Epithelial cell of proximal tubule (primary cell): ENCODE measurements around the gene CEP128. TPM values are rescaled to one million over a fixed set of nuclear protein-coding genes. Genes with fewer than 3 reads are reported as not detected.

Experiments
- DNase-seq: peaks from one replicate; pipeline ENCODE4 v3.0.0-alpha.2; 2011; ENCODE audit warnings: low read depth
- H3K4me3 ChIP-seq: 2 replicates; pipeline ENCODE4 v1.5.1; 2011; ENCODE audit warnings: low read depth, mild to moderate bottlenecking, low read length
- total RNA-seq: library from RNA; depleted of rRNA; stranded (reverse); fragments of >200 nt; gene quantifications from 2 replicates; pipeline ENCODE4 v1.2.3, GENCODE V29; 2015
- TF ChIP-seq, protein P1 (sequence below): conservative IDR thresholded peaks from 2 replicates; pipeline ENCODE4 v1.5.1; 2012; ENCODE audit warnings: low read depth, mild to moderate bottlenecking, low read length

CEP128 gene
- total RNA-seq, 1 donor from 2014 or later = 5.2 TPM

DNA sequence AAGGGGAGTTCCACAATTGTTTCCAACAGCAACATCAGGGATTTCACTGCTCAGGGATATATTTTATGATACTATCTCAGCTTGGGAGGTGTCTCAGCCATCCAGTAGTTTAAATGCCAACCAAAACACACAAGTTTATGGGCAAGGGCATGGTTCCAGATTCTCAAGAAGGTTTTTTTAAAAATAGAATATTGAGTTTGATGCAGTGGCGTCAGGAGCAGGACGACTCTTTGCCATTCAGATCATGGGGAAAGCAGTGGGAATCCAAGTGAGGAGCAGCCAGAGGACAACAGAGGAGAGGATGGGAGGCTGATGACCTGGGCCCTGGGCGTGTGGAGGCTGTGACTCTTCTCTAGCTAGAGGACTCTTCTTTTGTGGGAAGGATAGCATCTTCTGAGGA is 39.6 kb upstream of the CEP128 start:
- H3K4me3 ChIP-seq = no peak overlapping the region
- no peak for DNase-seq
- TF ChIP-seq, protein P1, sequence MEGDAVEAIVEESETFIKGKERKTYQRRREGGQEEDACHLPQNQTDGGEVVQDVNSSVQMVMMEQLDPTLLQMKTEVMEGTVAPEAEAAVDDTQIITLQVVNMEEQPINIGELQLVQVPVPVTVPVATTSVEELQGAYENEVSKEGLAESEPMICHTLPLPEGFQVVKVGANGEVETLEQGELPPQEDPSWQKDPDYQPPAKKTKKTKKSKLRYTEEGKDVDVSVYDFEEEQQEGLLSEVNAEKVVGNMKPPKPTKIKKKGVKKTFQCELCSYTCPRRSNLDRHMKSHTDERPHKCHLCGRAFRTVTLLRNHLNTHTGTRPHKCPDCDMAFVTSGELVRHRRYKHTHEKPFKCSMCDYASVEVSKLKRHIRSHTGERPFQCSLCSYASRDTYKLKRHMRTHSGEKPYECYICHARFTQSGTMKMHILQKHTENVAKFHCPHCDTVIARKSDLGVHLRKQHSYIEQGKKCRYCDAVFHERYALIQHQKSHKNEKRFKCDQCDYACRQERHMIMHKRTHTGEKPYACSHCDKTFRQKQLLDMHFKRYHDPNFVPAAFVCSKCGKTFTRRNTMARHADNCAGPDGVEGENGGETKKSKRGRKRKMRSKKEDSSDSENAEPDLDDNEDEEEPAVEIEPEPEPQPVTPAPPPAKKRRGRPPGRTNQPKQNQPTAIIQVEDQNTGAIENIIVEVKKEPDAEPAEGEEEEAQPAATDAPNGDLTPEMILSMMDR = no peak

DNA sequence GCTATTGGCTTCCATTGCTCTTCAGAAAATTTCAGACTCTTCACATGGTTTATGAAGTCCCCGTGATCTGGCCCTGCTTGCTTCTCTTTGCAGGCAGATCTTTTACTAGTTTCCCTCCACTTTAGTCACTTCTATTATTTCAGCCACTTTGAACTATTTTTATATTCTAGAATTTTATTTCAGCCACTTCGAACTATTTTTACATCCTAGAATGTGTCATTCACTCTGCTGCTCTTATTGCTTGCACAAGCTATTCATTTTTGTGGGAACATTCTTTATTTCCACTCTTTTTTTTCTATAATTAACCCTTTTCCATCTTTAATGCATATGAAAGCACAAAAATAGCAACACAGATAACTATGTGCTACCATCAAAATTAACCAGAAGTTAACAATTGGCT is 38.4 kb upstream of the CEP128 start:
- TF ChIP-seq, protein P1 = no peak
- DNase-seq = no peak
- H3K4me3 ChIP-seq = no peak overlapping the region

DNA sequence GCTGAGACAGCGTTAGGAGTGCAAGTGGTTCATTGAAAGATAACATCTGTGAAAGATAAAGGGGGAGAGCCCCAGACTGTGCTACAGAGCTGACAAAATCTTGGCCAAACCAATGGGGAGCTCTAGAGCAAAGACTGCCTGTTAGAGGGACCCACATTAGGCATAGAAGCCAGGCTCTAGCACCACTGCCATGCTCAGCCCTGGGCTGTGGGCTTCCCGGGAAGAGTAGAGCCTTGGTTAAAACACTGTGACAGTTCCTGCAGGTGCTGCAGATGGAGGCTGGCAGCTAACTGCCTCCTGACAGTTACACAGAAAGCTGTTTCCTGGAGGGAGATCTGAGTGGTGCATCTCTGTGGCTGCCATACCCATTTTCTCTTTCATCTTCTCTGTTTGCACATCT is 36.9 kb upstream of the CEP128 start:
- TF ChIP-seq, protein P1 = no peak
- H3K4me3 ChIP-seq = no peak overlapping the region
- DNase-seq = no peak

DNA sequence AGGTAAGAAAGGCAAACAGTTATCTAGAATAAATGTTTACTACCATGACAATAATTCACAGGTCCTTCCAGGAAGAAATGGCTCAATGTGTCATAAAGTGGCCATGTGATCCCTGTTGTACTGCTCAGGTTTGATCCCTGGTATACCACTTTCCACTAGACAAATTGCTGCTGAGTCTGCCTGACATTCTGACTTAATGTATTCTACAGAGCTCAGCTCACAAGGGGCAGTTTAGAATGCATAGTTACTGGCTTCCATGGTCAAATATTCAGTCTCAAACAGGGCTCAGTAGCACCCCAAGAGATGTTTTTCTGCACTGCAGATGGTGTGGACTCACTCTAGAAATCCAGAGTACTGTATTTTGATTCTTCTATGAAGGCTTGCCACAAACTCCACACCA is 35.7 kb upstream of the CEP128 start:
- TF ChIP-seq, protein P1 = peak; percentile 33
- DNase-seq = no peak

DNA sequence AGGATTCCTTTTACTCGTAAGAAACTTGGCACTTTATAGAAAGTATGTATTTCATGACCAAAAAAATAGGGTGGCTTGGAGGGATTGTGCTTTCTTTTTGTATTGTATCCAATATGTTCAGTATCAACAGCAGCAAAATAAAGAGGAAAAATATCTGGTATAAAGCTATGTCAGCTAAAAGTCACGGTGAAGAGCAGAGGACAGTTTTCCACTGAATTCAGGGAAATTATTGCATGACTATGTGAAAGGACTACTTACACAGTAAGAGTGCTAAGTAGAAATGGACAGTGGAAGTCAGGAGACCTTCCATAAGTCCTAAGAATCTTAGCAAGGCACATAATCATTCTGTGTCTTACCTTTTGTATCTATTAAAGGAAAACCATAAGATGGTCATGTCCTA is 33.1 kb upstream of the CEP128 start:
- no peak overlapping the region for H3K4me3 ChIP-seq
- no peak for DNase-seq
- TF ChIP-seq, protein P1 = no peak

More for the DNA sequence above, 35.7 kb upstream of the CEP128 start:
- no peak overlapping the region for H3K4me3 ChIP-seq

DNA sequence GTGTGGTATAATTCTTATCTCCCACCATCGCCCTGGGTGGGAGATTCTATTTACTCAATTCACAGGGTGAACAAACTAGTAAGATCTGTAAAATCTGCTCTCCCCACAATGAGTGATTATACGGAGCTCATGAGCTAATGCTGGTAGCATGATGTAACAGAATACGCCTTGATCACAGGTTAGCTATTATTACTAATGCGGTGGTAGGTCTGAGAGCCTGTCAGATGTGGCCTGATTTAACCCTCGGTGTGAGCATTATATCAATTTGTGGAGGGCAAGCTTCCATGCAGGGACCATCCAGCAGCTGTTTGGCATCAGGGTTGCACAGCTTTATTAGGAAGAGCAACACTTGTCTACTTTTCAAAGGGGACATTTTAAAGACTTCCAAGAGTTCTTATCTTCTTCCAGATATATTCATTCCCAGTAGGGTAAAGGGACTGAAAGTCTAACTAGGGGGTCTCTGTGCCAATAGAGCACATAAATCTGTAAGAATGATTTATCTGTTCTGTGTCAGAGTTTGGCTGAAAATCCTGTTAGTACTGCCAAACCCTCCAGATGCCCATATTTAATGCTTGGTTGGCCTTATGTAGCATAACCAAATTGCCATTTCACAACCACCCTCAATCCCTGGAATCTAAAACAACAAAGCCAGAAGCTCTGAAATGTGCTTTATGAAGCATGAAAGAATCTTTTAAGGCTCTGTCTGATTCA is 32.5 kb upstream of the CEP128 start:
- DNase-seq = peak; percentile 95

More for the DNA sequence above, 32.5 kb upstream of the CEP128 start:
- TF ChIP-seq, protein P1 = no peak
- no peak overlapping the region for H3K4me3 ChIP-seq
